Calu3 (cell line): ENCODE results near the gene HBA1. TPM values are rescaled to one million over a fixed set of nuclear protein-coding genes. Genes with fewer than 3 reads are reported as not detected.
"Not testable (repeated sequence)": the region's sequence is repeated elsewhere in the genome, so short reads cannot be mapped to it uniquely, and the experiment has no call there.

Experiments used
- BruUV-seq: library from RNA; stranded (reverse); fragments of 400-500 nt; replicated peaks from 2 replicates; lab custom pipeline; 2021; lab: Mats Ljungman, UMichigan
- CTCF ChIA-PET: fragments of 300-600 bp; sonication (Branson Sonifier 250); formaldehyde crosslinking; loops from one replicate; lab custom pipeline; 2022; ENCODE audit warnings: antibody characterized with exemption; lab: Charles Lee
- DNase-seq: peaks from one replicate; pipeline ENCODE4 v3.0.0; 2022
- H3K27ac Mint-ChIP-seq: one replicate; pipeline ENCODE4 v1.8.0; 2022; ENCODE audit warnings: mixed read lengths; ENCODE audit not compliant: unreplicated experiment
- H3K27me3 Mint-ChIP-seq: one replicate; pipeline ENCODE4 v1.8.0; 2022; ENCODE audit warnings: mixed read lengths; ENCODE audit not compliant: unreplicated experiment
- H3K36me3 Mint-ChIP-seq: one replicate; pipeline ENCODE4 v1.8.0; 2022; ENCODE audit warnings: mild to moderate bottlenecking, moderate library complexity, mixed read lengths; ENCODE audit not compliant: insufficient read depth, unreplicated experiment
- H3K4me1 Mint-ChIP-seq: one replicate; pipeline ENCODE4 v1.8.0; 2022; ENCODE audit warnings: mild to moderate bottlenecking, low read depth, mixed read lengths; ENCODE audit not compliant: unreplicated experiment
- H3K4me3 Mint-ChIP-seq: one replicate; pipeline ENCODE4 v1.8.0; 2022; ENCODE audit warnings: mild to moderate bottlenecking, low read depth, moderate library complexity, mixed read lengths; ENCODE audit not compliant: unreplicated experiment
- H3K9me3 Mint-ChIP-seq: one replicate; pipeline ENCODE4 v1.8.0; 2022; ENCODE audit warnings: low read depth, mixed read lengths; ENCODE audit not compliant: unreplicated experiment
- intact Hi-C: fragments of 100-400 bp; cut with micrococcal nuclease; formaldehyde crosslinking; loops from one replicate; pipeline ENCODE4 v1.10.0; 2022; ENCODE audit not compliant: unreplicated experiment
- total RNA-seq: library from RNA; stranded (reverse); gene quantifications from 2 replicates; pipeline ENCODE4 v1.2.3, GENCODE V29; 2022
- TF ChIP-seq, protein P1 (sequence below): fragments of 200-600 bp; IDR thresholded peaks from one replicate; pipeline ENCODE4 v1.8.0; 2022; ENCODE audit warnings: antibody characterized with exemption; ENCODE audit not compliant: unreplicated experiment

Gene HBA1
- total RNA-seq, 1 experiment from 2014 or later = not detected

DNA sequence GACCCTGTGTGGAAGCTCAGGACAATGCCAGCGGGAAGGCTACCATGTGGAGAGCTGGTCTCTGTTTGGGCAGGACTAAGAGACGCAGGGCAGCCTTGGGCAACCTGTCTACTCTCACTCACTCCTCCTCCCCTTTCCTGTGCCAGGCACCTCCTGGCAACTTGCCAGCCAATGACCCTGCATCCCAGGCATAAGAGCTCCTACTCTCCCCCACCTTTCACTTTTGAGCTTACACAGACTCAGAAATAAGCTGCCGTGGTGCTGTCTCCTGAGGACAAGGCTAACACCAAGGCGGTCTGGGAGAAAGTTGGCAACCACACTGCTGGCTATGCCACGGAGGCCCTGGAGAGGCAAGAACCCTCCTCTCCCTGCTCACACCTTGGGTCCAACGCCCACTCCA, 8.1 kb upstream of the HBA1 start:
- Mint-ChIP-seq H3K36me3 (peaks cover 14% of the 10 kb centered on the region), H3K9me3 (no peaks in the 10 kb centered on the region), H3K27me3 (peaks cover 76% of the 10 kb centered on the region), H3K4me1 (peaks cover 20% of the 10 kb centered on the region), H3K4me3 (no peak overlapping the region), H3K27ac (no peak overlapping the region)
- CTCF ChIA-PET = interaction anchor here (0.8 kb wide), 1 partner anchor 9 kb away, joined by 3 read pairs; no protein-coding TSS in a partner anchor
- TF ChIP-seq, protein P1, sequence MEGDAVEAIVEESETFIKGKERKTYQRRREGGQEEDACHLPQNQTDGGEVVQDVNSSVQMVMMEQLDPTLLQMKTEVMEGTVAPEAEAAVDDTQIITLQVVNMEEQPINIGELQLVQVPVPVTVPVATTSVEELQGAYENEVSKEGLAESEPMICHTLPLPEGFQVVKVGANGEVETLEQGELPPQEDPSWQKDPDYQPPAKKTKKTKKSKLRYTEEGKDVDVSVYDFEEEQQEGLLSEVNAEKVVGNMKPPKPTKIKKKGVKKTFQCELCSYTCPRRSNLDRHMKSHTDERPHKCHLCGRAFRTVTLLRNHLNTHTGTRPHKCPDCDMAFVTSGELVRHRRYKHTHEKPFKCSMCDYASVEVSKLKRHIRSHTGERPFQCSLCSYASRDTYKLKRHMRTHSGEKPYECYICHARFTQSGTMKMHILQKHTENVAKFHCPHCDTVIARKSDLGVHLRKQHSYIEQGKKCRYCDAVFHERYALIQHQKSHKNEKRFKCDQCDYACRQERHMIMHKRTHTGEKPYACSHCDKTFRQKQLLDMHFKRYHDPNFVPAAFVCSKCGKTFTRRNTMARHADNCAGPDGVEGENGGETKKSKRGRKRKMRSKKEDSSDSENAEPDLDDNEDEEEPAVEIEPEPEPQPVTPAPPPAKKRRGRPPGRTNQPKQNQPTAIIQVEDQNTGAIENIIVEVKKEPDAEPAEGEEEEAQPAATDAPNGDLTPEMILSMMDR = no peak
- no peak for DNase-seq
- no TSS peak for BruUV-seq
- intact Hi-C loops = no loop called here

DNA sequence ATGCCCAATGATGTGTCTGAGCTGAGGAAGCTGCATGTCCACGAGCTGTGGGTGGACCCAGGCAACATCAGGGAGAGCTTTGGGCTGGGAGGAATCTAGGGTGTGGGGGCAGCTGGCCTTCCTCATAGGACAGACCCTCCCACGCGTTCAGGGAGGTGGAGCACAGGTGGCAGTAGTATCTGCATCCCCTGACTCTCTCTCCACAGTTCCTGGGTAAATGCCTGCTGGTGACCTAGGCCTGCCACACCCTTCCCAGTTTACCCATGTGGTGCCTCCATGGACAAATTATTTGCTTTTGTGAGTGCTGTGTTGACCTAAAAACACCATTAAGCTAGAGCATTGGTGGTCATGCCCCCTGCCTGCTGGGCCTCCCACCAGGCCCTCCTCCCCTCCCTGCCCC, 7.5 kb upstream of the HBA1 start:
- H3K27me3 Mint-ChIP-seq = peaks cover 82% of the 10 kb centered on the region
- BruUV-seq = no TSS peak
- no peak overlapping the region for H3K27ac Mint-ChIP-seq
- CTCF ChIA-PET = no interaction called here
- no peaks in the 10 kb centered on the region for H3K9me3 Mint-ChIP-seq
- H3K4me1 Mint-ChIP-seq = peaks cover 20% of the 10 kb centered on the region
- intact Hi-C loops = no loop called here
- H3K36me3 Mint-ChIP-seq = peaks cover 16% of the 10 kb centered on the region
- TF ChIP-seq, protein P1 = no peak
- no peak for DNase-seq
- H3K4me3 Mint-ChIP-seq = no peak overlapping the region

DNA sequence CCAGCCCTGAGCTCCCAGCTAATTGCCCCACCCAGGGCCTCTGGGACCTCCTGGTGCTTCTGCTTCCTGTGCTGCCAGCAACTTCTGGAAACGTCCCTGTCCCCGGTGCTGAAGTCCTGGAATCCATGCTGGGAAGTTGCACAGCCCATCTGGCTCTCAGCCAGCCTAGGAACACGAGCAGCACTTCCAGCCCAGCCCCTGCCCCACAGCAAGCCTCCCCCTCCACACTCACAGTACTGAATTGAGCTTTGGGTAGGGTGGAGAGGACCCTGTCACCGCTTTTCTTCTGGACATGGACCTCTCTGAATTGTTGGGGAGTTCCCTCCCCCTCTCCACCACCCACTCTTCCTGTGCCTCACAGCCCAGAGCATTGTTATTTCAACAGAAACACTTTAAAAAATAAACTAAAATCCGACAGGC, 6.4 kb upstream of the HBA1 start:
- peak; percentile 30 for DNase-seq
- peaks cover 92% of the 10 kb centered on the region for H3K27me3 Mint-ChIP-seq
- CTCF ChIA-PET = not testable (repeated sequence)

DNA sequence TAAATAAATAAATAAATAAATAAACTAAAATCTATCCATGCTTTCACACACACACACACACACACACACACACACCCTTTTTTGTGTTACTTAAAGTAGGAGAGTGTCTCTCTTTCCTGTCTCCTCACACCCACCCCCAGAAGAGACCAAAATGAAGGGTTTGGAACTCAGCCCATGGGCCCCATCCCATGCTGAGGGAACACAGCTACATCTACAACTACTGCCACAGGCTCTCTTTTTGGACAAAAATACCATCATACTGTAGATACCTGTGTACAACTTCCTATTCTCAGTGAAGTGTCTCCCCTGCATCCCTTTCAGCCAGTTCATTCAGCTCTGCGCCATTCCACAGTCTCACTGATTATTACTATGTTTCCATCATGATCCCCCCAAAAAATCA, 5.7 kb upstream of the HBA1 start:
- CTCF ChIA-PET = no interaction called here
- TF ChIP-seq, protein P1 = no peak
- peaks cover 16% of the 10 kb centered on the region for H3K36me3 Mint-ChIP-seq
- no TSS peak for BruUV-seq
- H3K4me1 Mint-ChIP-seq = peaks cover 20% of the 10 kb centered on the region
- intact Hi-C loops = no loop called here
- H3K27me3 Mint-ChIP-seq = peaks cover 92% of the 10 kb centered on the region
- H3K4me3 Mint-ChIP-seq = no peak overlapping the region
- H3K9me3 Mint-ChIP-seq = no peaks in the 10 kb centered on the region
- no peak for DNase-seq
- H3K27ac Mint-ChIP-seq = peak overlapping the region; percentile 14

More for the DNA sequence above, 6.4 kb upstream of the HBA1 start:
- peaks cover 16% of the 10 kb centered on the region for H3K36me3 Mint-ChIP-seq
- H3K9me3 Mint-ChIP-seq, H3K27ac Mint-ChIP-seq, BruUV-seq, H3K4me3 Mint-ChIP-seq, intact Hi-C loops: not testable (repeated sequence)
- H3K4me1 Mint-ChIP-seq = peaks cover 20% of the 10 kb centered on the region

DNA sequence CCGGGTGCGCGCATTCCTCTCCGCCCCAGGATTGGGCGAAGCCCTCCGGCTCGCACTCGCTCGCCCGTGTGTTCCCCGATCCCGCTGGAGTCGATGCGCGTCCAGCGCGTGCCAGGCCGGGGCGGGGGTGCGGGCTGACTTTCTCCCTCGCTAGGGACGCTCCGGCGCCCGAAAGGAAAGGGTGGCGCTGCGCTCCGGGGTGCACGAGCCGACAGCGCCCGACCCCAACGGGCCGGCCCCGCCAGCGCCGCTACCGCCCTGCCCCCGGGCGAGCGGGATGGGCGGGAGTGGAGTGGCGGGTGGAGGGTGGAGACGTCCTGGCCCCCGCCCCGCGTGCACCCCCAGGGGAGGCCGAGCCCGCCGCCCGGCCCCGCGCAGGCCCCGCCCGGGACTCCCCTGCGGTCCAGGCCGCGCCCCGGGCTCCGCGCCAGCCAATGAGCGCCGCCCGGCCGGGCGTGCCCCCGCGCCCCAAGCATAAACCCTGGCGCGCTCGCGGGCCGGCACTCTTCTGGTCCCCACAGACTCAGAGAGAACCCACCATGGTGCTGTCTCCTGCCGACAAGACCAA, 4.0 kb upstream of the HBA1 start, which contains the start of gene HBA2:
HBA2 (plus strand) TSS at position 503 of the 568 bp plus-strand sequence; CDS start at position 540, 37 bp downstream.
- intact Hi-C loops, H3K27ac Mint-ChIP-seq, H3K9me3 Mint-ChIP-seq, DNase-seq, BruUV-seq, CTCF ChIA-PET: not testable (repeated sequence)
- Mint-ChIP-seq H3K27me3 (peaks cover 84% of the 10 kb centered on the region), H3K4me1 (peaks cover 20% of the 10 kb centered on the region), H3K36me3 (peaks cover 16% of the 10 kb centered on the region), H3K4me3 (peak within 1 kb of the TSS; percentile 50)

DNA sequence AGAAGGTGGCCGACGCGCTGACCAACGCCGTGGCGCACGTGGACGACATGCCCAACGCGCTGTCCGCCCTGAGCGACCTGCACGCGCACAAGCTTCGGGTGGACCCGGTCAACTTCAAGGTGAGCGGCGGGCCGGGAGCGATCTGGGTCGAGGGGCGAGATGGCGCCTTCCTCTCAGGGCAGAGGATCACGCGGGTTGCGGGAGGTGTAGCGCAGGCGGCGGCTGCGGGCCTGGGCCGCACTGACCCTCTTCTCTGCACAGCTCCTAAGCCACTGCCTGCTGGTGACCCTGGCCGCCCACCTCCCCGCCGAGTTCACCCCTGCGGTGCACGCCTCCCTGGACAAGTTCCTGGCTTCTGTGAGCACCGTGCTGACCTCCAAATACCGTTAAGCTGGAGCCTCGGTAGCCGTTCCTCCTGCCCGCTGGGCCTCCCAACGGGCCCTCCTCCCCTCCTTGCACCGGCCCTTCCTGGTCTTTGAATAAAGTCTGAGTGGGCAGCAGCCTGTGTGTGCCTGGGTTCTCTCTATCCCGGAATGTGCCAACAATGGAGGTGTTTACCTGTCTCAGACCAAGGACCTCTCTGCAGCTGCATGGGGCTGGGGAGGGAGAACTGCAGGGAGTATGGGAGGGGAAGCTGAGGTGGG, 3.1 kb upstream of the HBA1 start:
- H3K9me3 Mint-ChIP-seq, CTCF ChIA-PET, H3K27ac Mint-ChIP-seq, BruUV-seq, DNase-seq, intact Hi-C loops: not testable (repeated sequence)
- Mint-ChIP-seq H3K4me3 (peak overlapping the region; percentile 50), H3K4me1 (peaks cover 19% of the 10 kb centered on the region), H3K36me3 (peaks cover 19% of the 10 kb centered on the region), H3K27me3 (peaks cover 88% of the 10 kb centered on the region)

DNA sequence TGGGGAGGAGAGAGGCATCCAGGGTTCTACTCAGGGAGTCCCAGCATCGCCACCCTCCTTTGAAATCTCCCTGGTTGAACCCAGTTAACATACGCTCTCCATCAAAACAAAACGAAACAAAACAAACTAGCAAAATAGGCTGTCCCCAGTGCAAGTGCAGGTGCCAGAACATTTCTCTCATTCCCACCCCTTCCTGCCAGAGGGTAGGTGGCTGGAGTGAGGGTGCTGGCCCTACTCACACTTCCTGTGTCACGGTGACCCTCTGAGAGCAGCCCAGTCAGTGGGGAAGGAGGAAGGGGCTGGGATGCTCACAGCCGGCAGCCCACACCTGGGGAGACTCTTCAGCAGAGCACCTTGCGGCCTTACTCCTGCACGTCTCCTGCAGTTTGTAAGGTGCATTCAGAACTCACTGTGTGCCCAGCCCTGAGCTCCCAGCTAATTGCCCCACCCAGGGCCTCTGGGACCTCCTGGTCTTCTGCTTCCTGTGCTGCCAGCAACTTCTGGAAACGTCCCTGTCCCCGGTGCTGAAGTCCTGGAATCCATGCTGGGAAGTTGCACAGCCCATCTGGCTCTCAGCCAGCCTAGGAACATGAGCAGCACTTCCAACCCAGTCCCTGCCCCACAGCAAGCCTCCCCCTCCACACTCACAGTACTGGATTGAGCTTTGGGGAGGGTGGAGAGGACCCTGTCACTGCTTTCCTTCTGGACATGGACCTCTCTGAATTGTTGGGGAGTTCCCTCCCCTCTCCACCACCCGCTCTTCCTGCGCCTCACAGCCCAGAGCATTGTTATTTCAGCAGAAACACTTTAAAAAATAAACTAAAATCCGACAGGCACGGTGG, 2.3 kb upstream of the HBA1 start:
- H3K9me3 Mint-ChIP-seq, DNase-seq, H3K27ac Mint-ChIP-seq, BruUV-seq, intact Hi-C loops: not testable (repeated sequence)
- peaks cover 11% of the 10 kb centered on the region for H3K4me1 Mint-ChIP-seq
- peaks cover 15% of the 10 kb centered on the region for H3K36me3 Mint-ChIP-seq
- peaks cover 85% of the 10 kb centered on the region for H3K27me3 Mint-ChIP-seq
- CTCF ChIA-PET = interaction anchor here (1.7 kb wide), 1 partner anchor 188 kb away, joined by 6 read pairs; no protein-coding TSS in a partner anchor
- H3K4me3 Mint-ChIP-seq = peak overlapping the region; percentile 50
